Stimulated activated CD8-positive, alpha-beta memory T cell treated with anti-CD3 and anti-CD28 coated beads, Interleukin-2, amount 100 ng/mL, for 48 hours (primary cell): Measurements from ENCODE around the gene FPR1.

Experiments
- DNase-seq, 2 donors: peaks; one replicate each; pipeline ENCODE4 v3.0.0-alpha.2; 2020; ENCODE audit warnings: low read depth in 2 of 2

The FPR1 gene

DNA sequence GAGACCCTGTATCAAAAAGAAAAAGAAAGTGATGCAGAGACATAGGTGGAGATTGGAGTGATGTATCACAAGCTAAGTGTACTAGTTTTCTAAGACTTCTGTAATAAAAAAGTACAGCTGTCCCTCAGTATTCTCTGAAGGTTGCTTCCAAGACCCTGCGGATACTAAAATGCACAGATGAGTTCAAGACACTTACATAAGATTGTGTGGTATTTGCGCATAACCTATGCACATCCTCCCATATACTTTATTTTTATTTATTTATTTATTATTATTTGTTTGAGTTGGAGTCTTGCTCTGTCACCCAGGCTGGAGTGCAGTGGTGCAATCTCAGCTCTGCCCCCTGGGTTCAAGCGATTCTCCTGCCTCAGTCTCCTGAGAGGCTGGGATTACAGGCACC, 14.3 kb downstream of the FPR1 start:
- DNase-seq, result no peak

DNA sequence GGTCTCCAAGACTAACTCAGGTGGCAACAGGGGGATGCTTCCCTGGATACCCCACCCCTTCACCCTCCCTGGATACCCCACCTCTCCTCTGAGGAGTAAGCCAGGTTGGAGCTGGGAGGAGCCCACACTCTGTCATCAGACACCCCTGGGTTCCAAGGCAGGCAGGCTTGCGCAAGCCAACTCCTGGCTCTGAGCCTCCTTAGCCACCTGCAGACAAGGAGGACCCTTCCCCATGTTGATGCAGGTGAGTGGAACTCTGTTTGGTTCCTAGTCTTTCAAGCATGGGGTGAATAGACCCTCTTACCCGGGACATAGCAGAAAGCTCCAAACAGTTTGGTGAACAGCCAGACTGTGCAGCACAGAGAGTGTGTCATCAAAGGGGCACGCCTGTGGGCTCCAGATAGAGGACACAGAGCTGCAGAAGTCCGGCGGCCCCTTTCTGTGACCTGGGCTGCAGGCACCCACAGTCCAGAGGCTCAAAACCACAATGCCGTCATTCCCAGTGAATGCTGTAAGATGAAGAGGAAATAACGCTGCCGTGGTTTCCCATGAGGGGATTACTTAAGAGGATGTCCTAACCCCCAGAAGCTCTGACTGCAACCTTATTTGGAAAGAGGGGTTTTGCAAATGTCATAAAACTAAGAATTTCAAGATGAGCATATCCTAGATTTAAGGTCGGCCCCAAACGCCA, 15.8 kb downstream of the FPR1 start:
- DNase-seq, result no peak

DNA sequence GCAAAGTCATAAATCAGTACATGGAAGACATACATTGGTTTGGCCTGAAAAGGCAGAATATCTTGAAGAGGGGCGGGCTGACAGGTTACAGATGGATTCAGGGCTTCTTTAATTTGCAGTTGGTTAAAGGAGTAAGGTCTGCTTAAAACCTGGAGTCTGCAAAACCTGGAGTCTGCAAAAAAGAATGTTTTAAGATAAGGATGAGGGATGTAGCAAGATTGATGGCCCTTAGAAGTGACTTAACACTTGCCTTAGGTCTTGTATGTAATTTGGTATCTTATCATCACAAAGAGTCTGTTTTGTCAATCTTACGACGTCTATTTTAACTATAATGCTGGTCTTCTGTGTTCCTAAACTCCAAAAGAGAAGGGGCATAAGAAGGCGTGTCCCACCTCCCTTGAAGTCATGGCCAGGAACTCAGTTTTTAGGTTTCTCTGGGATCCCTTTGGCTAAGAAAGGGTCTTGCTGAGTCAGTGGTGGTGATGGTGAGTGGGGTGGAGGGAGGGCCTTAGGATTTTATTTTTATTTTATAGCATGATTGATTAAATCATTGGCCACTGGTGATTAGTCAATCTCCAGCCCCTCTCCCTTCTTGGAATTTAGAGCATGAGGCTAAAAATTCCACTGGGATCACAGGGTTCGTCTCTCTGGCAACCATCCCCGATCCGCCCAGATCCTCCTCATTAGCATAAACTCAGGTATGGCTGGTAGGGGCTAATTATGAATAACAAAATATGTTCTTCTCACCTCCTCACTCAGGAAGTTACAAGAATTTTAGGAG, 17.7 kb downstream of the FPR1 start:
- no peak for DNase-seq

GRCh38 chr19:51729781-51730180, 21.9 kb downstream of the FPR1 start:
- DNase-seq, result no peak

GRCh38 chr19:51727349-51727880, 24.3 kb downstream of the FPR1 start:
- no peak for DNase-seq

GRCh38 chr19:51726049-51726448, 25.6 kb downstream of the FPR1 start:
- DNase-seq, result no peak

GRCh38 chr19:51724543-51724942, 27.1 kb downstream of the FPR1 start:
- no peak for DNase-seq

- DNase-seq, result no peak
Measured at GRCh38 chr19:51722492-51722891, 29.2 kb downstream of the FPR1 start.

DNA sequence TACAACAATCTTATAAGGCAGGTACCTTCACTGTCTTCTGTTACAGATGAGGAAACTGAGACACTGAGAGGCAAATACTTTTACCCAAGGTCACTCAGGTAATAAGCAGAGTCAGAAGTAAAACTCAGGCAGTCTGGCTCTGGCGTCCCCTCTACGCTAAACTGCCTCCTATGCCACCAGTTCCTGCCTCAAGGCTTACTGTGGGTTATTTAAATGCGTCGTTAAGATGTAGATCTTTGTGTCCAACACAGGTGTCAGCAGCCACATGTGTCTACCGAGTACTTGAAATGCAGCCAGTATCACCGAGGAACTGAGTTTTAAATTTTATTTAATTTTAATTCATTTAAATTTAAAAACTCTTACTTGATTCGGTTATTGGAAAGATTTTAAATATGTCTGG, 29.8 kb downstream of the FPR1 start:
- no peak for DNase-seq

GRCh38 chr19:51719251-51719988, 32.3 kb downstream of the FPR1 start:
- no peak for DNase-seq

DNA sequence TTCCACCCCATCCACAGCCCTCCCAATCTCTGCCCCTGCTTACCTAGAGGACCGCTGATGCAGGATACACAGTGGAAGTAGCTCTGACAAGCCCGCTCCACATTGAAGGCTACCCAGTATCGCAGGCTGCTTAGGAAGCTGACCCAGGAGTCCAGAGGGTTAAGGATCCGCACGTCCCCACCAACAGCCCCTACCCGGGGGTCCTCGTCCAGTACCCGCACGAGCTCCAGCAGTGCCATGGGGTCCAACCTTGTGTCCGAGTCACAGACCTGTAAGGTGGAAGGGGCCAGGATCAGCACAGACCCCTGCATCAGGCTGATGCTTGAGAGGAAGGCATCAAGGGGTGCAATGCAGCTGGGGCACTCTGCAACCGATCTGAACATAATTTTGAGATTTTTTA, 34.8 kb downstream of the FPR1 start:
- no peak for DNase-seq

DNA sequence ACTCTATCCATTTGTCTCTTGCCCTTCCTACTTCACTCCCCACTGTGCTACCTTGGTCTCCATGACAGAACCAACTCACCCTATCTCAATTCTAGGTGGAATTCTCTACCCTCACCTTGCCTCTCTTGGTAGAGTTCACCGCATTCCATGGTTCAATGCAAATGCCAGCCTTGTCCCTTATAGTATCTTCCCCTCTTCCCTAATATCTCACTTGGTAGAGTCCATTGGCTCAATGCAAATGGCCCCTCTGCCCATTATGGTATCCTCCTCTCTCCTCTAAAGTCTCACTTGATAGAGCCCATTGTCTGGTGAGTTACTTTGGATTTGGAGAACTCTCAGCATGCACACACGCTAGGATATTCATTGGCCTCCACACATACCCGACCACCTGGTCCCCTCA, 35.8 kb downstream of the FPR1 start:
- no peak for DNase-seq

DNA sequence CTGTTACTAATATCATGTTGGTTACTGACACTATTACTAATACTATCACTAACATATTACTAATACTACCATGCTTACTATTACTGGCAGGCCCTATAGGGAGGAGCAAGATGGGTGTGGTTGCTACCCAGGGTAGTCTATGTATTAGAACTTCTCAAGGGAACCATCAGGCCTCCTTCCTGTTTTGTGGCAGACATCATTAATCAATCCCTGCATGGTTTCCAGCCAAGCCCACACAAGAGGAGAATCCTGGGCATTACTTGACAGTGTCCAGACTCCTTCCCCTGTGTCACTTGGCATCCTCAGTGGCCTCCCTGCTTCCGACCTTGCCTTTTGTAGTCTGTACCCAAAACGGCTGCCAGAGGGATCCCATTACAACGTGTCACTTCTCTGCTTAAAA, 36.8 kb downstream of the FPR1 start:
- no peak for DNase-seq

- no peak for DNase-seq
Measured at GRCh38 chr19:51713319-51714285, 38.1 kb downstream of the FPR1 start.

- DNase-seq, result no peak
Measured at GRCh38 chr19:51712461-51713081, 39.1 kb downstream of the FPR1 start.

GRCh38 chr19:51711702-51712101, 40.0 kb downstream of the FPR1 start:
- DNase-seq, result no peak

DNA sequence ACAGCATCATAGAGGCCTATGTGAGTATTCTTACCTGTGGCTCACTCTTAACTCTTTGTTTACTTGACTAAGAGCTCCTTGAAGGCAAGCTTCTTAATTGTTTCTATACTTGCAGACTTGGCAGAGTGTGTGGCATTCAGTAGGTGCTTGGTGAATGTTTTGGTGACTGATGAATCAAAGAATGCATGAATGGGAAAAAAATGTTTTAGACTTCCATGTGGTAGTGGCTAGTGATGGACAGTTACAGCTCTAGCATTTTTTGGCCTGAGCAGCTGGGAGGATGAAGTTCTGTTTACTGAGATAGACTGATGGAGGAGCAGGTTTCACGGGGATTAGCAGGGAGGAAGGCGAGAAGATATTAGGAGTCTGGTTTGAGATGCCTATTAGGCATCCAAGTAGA, 41.5 kb downstream of the FPR1 start:
- no peak for DNase-seq

- DNase-seq, result no peak
Measured at GRCh38 chr19:51709575-51709974, 42.1 kb downstream of the FPR1 start.

GRCh38 chr19:51708811-51709210, 42.9 kb downstream of the FPR1 start:
- DNase-seq, result no peak

DNA sequence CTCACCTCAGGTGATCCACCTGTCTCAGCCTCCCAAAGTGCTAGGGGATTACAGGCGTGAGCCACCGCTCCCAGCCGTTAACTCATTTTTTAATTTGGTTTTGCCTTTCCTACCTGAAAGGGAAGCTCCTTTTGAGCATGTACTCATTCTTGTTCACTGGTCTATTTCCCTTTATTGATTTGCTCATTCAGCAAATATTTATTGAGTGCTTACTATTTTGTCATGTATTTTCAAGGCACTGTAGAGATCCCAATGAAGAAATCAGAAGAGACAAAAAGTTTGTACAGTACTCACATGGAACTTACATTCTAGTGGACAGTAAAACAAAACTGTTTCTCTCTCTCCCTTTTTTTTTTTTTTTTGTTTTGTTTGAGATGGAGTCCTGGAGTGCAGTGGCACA, 44.8 kb downstream of the FPR1 start:
- no peak for DNase-seq

DNA sequence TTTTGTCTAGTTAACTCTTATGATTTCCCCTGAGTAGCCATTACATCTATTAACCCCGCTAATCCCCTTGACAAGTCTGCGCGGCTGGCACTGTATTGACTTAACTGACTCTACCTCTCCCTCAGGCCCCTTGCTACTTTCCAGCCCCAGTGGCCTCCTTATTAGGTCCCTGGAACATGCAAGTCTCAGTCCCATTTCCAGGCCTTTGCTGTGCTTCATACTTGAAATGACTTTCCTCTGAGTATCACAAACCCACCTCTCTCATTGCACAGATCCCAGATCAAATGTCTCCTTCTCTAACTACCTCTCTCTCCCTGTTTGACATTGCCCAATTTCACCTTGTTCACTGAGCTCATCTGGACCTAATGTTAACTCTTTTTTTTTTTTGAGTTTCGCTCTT, 45.4 kb downstream of the FPR1 start:
- no peak for DNase-seq
